HG03045 (cell line): ENCODE measurements around the gene TRA2B.

Source experiments
- ATAC-seq: cut with Tn5 transposase; IDR thresholded peaks from one replicate; pipeline ENCODE4 v1.9.1; 2021; ENCODE audit warnings: mild to moderate bottlenecking, moderate library complexity; ENCODE audit not compliant: unreplicated experiment

TRA2B gene

GRCh38 chr3:185937689-185938374 is at the start of gene TRA2B:
Gene TRA2B, minus strand, starts transcription at chr3:185938014. Its CDS starts 154 bp downstream, at chr3:185937860.
- peak; percentile 93 for ATAC-seq

DNA sequence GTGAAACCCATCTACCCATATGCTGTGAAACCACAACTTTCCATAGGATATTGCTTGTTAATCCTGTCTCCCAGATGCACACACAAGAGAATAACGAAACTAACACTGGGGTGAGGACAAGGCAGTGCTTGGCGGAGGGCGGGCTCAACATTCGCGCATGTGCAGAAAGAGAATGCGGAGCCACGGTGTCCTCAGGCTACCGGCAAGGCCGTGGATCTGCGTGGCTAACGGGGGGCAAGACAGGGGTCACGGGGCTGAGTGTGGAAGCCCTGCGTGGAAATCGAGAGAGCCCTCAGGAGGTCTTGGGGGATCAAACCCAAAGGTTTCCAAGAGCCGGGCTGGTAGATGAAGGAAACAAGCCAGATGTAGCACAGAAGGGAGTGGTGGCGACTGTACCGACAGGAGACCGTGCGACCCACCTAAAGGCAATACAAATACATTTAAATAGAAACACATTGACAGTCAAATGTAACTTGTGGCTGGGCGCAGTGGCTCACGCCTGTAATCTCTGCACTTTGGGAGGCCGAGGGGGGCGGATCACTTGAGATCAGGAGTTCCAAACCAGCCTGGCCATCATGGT is 48.5 kb upstream of the TRA2B start:
- ATAC-seq = no peak

DNA sequence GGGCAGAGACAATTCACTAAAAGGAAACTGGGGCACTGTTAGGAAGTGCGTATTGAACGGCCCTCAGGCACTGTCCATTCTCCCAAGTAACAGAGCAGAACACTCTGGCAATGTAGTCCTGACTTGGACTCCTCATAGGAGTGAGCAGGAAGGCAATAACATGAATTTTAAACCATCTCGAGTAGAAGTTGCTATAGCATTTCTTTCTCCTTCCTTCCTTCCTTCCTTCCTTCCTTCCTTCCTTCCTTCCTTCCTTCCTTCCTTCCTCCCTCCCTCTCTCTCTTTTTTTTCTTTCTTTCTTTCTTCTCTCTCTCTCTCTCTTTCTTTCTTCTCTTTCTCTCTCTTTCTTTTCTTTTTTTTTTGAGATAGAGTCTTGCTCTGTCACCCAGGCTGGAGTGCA is 46.4 kb upstream of the TRA2B start:
- ATAC-seq = no peak

GRCh38 chr3:185983495-185984141 is 45.8 kb upstream of the TRA2B start:
- no peak for ATAC-seq

DNA sequence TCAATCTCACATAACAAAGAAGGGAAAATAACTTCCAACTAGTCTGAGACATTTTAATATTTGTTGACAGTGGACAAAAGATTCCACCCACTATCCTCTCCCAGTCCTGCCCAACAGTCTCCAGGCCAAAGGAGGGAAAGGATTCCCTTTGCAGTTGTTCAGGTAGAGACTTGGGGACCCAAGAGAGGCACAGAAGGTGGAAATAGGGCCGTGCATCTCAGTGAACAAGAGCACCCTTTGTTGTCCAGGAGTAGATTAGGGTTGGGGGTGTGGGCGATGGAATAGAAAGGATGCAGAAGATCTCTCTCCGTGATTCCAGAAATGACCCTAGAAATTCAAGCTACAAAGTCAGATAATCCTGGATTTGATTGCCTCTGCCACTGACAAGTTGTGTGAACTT is 44.8 kb upstream of the TRA2B start:
- ATAC-seq = no peak

DNA sequence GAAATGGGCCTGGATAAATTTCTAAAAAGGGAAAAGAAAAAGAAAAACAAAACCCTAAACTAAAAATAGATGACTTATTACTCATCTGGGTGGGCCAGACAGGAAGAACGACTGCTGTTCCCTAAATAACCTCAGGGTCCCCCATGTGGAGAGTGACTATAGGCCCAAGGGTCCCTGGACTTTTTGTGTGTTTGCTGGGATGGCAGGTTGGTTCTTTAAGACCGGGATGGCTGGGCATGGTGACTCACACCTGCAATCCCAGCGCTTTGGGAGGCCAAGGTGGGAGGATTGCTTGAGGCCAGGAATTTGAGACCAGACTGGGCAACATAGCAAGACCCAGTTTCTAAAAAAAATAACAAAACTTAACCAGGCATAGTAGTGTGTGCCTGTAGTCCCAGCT is 43.8 kb upstream of the TRA2B start:
- ATAC-seq = no peak

DNA sequence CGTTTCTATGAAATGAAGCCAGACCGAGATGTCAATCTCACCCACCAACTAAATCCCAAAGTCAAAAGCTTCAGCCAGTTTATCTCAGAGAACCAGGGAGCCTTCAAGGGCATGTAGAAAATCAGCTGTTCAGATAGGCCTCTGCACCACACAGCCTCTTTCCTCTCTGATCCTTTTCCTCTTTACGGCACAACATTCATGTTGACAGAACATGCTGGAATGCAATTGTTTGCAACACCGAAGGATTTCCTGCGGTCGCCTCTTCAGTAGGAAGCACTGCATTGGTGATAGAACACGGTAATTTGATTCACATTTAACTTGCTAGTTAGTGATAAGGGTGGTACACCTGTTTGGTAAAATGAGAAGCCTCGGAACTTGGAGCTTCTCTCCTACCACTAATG is 41.9 kb upstream of the TRA2B start:
- ATAC-seq = no peak

- no peak for ATAC-seq
Measured at GRCh38 chr3:185978516-185978915, 40.7 kb upstream of the TRA2B start.

GRCh38 chr3:185977679-185978040 is 39.8 kb upstream of the TRA2B start:
- ATAC-seq = no peak

DNA sequence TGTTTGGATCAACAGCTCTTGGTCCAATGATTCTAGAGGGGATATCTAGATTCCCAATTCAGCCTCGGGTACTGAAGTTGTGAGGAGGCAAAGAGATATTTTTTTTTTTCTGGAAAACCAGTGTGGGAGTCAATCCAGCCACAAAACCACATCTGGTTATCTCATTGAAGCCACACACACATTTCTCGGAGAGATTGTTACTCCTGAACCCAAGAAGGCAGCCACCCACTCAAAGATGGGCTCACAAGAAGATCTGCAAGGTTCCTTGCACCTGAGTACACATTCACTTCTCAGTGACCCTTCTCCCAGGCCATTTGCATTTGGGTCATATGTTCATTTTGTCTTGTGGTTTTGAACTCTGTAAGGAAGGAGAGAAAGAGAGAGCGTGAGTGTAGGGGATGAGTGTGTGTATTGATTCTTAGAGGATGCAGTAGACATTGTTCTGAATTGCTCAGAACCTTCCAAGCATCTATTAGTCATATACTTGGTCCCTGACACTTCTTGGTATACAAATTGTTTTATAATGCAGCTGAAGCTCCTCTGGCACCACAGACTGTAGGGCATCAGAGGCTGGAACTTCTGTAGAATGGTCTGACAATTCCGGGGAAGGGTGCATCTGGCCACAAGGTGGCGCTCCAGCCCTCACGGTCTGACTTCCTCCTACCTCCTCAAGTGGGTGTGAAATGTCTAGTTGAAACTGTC is 39.3 kb upstream of the TRA2B start:
- ATAC-seq = peak; percentile 78

- no peak for ATAC-seq
Measured at GRCh38 chr3:185976100-185976499, 38.3 kb upstream of the TRA2B start.

DNA sequence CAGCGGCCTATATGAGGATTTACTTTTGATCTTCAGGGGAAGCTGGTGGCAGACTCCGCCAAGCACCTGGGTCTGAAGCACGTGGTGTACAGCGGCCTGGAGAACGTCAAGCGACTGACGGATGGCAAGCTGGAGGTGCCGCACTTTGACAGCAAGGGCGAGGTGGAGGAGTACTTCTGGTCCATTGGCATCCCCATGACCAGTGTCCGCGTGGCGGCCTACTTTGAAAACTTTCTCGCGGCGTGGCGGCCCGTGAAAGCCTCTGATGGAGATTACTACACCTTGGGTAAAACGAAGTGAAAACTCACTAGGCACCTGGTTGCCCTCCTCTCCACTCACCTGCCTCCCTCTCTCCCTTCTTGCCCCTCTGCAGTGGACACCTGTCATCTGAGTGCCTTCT is 33.8 kb upstream of the TRA2B start:
- no peak for ATAC-seq

DNA sequence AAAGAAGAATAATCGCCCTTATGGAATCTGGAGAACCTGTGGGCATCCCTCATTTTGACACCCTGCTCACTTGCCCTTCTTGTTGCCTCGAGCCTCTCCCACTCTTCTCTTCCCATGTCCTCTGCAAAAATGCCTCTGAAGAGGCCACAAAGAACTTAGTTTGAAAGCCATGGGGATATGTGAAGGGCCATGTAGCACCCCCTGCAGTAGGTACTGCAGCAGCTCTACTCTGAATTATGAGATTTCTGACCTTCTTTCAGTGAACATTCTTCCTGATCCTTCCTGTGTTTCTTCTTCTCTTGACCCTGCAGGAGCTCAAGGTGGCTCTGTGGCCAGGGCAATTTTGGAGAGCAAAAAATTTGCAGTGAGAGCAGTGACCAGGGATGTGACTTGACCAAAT is 30.4 kb upstream of the TRA2B start:
- ATAC-seq = no peak

- ATAC-seq = no peak
Measured at GRCh38 chr3:185966655-185967054, 28.8 kb upstream of the TRA2B start.

GRCh38 chr3:185965496-185965895 is 27.7 kb upstream of the TRA2B start:
- ATAC-seq = no peak

DNA sequence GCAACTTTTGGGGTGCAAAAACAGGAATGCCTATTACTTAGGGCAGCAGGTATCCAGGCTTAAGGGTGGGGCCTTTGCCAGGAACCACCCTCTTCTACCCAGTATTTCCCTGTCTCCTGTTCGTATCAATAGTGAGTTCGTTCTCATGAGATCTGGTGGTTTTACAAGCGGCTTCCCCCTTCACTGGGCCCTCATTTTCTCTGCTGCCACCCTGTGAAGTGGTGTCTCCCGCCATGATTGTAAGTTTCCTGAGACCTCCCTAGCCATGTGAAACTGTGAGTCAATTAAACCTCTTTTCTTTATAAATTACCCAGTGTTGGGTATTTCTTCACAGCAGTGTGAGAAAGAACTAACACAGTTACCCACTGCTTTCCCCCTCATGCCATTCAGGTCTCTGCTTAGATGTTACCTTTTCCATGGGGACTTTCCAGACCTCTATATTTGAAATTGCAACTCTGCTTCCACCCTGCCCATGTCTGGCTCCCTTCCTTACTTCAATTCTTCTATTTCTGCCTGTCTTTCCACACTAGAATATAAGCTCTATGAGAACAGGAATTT is 23.9 kb upstream of the TRA2B start:
- no peak for ATAC-seq

- ATAC-seq = no peak
Measured at GRCh38 chr3:185960522-185961288, 22.9 kb upstream of the TRA2B start.

- no peak for ATAC-seq
Measured at GRCh38 chr3:185959609-185960521, 22.1 kb upstream of the TRA2B start.

DNA sequence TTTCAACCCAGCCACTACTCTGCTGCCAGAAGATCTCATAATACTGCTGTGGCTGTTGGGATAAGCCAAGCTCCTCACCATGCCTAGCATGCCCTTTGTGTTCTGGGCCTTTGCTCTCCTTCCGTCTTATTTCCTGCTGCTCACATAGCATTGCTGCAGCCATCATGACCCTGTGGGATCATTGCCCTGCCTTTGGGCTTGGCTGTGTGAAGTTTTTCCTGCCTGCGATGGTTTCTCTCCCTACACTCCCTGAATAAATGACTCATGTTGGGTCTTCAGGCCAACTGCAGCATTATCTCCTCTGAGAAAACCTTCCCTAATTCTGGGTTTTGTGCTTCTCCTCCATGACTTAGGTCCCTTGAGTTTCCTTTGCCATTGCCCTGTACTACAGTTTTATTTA is 20.8 kb upstream of the TRA2B start:
- no peak for ATAC-seq

- ATAC-seq = no peak
Measured at GRCh38 chr3:185956244-185956643, 18.4 kb upstream of the TRA2B start.
